ENCODE data around the gene SUV39H2. TPM values are rescaled to one million over a fixed set of nuclear protein-coding genes. Genes with fewer than 3 reads are reported as not detected.

The SUV39H2 gene, protein sequence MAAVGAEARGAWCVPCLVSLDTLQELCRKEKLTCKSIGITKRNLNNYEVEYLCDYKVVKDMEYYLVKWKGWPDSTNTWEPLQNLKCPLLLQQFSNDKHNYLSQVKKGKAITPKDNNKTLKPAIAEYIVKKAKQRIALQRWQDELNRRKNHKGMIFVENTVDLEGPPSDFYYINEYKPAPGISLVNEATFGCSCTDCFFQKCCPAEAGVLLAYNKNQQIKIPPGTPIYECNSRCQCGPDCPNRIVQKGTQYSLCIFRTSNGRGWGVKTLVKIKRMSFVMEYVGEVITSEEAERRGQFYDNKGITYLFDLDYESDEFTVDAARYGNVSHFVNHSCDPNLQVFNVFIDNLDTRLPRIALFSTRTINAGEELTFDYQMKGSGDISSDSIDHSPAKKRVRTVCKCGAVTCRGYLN
- 4.3 TPM for total RNA-seq
- long read RNA-seq, partial matches to known transcripts, result 0 of 2 reads
- long read RNA-seq, other reads (novel, unspliced or antisense), result 1 of 2 reads

DNA sequence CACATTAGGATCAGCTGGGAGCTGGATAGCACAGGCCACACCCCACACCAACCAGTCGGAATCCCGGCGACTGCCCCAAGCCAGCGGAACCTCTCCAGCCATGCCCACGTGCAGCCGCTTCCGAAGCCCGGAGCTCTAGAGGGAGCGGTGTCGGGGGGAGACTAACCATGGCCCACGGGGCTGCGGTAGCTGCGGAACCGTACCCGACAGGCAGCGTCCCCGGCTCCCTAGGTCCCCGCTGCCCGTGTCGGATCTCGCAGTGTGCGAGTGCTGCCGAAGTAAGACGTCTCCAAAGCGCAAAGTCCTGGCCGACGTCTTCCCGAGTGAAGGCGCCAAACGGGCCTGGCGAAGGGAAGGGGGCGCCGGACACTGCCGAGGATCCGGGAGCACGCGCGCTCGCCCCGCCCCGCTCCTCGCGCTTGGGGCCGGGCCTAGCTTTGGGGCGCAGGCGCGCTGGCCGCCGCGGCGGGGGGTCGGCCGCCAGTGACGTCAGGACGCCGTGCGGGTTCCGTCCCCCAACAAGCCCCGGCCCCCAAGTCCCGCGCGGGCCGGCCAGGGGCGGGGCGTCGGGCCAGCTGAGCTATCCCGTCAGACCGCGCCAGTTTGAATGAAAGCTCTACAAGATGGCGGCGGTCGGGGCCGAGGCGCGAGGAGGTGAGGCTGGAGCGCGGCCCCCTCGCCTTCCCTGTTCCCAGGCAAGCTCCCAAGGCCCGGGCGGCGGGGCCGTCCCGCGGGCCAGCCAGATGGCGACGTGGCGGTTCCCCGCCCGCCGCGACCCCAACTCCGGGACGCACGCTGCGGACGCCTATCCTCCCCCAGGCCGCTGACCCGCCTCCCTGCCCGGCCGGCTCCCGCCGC, at the start of gene SUV39H2:
Gene SUV39H2, plus strand, starts transcription at position 601 of the 858 bp plus-strand sequence. Its CDS starts 23 bp downstream, at position 624.
- intact Hi-C loops (cut with DNase I), result no loop called here
- TF ChIP-seq, protein P1, sequence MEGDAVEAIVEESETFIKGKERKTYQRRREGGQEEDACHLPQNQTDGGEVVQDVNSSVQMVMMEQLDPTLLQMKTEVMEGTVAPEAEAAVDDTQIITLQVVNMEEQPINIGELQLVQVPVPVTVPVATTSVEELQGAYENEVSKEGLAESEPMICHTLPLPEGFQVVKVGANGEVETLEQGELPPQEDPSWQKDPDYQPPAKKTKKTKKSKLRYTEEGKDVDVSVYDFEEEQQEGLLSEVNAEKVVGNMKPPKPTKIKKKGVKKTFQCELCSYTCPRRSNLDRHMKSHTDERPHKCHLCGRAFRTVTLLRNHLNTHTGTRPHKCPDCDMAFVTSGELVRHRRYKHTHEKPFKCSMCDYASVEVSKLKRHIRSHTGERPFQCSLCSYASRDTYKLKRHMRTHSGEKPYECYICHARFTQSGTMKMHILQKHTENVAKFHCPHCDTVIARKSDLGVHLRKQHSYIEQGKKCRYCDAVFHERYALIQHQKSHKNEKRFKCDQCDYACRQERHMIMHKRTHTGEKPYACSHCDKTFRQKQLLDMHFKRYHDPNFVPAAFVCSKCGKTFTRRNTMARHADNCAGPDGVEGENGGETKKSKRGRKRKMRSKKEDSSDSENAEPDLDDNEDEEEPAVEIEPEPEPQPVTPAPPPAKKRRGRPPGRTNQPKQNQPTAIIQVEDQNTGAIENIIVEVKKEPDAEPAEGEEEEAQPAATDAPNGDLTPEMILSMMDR (IDR thresholded peaks at IDR 0.05), result peak; percentile 12
- Histone ChIP-seq H3K9me3 (no peaks in the 10 kb centered on the region), H3K4me3 (peak within 1 kb of the TSS; percentile 70), H3K27me3 (ENCODE audit: low read depth) (no peaks in the 10 kb centered on the region), H3K27ac (peak within 1 kb of the TSS; percentile 91), H3K36me3 (no peaks in the 10 kb centered on the region), H3K4me1 (peaks cover 22% of the 10 kb centered on the region)
- DNase-seq (peak; percentile 96), ATAC-seq (peak; percentile 98 to 99)

DNA sequence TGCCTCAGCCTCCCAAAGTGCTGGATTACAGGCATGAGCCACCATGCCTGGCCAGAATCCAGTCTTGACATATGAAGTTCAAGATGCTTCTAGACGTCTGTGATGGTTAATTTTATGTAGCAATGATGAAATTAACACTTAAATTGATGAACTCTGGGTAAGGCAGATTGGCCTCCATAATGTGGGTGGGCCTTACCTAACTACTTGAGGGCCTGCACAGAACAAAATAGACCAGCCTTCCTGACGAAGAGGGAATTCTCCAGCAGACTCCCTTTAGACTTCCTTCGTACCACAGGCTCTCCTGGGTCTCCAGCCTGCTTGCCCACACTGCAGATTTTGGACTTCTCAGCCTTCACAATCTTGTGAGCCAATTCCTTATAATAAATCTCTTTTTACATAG, 45.6 kb upstream of the SUV39H2 start:
- no peak for DNase-seq
- ATAC-seq, result no peak
- intact Hi-C loops (cut with DNase I), result no loop called here
- Histone ChIP-seq H3K4me1 (peaks cover 8% of the 10 kb centered on the region), H3K27me3 (ENCODE audit: low read depth) (no peaks in the 10 kb centered on the region), H3K36me3 (no peaks in the 10 kb centered on the region), H3K4me3 (no peak overlapping the region), H3K9me3 (no peaks in the 10 kb centered on the region), H3K27ac (no peak overlapping the region)
- TF ChIP-seq, protein P1 (IDR thresholded peaks at IDR 0.05), result no peak

DNA sequence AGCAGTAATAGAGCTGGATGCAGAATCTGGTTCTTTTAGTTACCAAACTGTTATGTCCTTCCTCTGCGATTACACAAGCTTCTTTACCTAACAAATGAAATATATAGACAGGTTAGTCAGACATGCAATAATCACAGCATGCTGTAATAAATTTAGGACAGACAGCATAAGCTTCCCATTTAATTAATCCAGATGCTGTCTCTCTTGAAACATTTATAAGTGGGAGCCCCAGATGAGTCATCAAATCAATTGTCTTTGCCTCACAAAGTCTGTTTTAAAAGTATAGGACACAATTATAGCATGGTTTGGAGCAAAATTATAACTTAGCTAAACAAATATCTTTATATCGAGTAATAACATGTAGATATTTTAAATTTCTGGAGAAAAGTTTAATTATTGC, 42.5 kb upstream of the SUV39H2 start:
- H3K4me3 ChIP-seq, result no peak overlapping the region
- H3K4me1 ChIP-seq, result peaks cover 18% of the 10 kb centered on the region
- peaks cover 7% of the 10 kb centered on the region for H3K36me3 ChIP-seq
- DNase-seq, result no peak
- TF ChIP-seq, protein P1 (IDR thresholded peaks at IDR 0.05), result no peak
- ATAC-seq, result no peak
- H3K27ac ChIP-seq, result no peak overlapping the region
- no peaks in the 10 kb centered on the region for H3K27me3 ChIP-seq (ENCODE audit: low read depth)
- intact Hi-C loops (cut with DNase I), result no loop called here
- H3K9me3 ChIP-seq, result no peaks in the 10 kb centered on the region

DNA sequence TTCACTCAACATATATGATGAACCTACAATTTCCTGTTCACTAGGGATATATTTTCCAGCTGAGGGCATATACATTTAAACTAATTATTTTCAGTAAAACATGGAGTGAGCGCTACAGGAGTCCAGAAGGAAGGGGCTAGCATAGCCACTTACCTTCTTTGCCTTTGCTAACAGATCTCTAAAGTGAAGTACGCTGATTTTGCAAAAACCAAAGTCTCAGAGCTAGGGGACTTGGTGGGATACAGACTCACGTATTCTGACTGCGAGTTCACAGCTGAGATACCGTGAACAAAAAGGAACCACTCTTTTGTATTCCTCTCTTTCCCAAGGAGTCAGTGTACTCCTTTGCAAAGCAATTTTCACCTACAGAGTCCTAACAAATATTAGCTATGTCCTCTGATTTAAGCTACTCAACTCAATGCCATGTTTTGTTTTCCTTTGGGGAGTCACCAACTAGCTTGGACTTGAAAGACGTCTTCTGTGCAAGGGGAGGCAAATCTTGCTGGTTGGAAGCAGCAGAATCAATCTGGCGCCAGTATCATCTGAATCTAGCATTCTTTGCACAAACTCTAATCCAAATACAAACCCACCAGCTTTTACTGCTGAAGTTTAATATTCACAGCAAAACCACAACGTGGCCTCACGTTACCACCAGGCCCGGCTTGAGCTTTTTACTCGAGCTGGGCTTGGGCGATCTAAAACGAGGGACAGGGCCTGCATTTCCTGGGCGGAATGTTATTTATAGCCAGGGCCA, 41.5 kb upstream of the SUV39H2 start:
- peaks cover 18% of the 10 kb centered on the region for H3K4me1 ChIP-seq
- ATAC-seq (no peak), DNase-seq (no peak)
- intact Hi-C loops (cut with DNase I), result no loop called here
- H3K36me3 ChIP-seq, result peaks cover 17% of the 10 kb centered on the region
- H3K27ac ChIP-seq, result peak overlapping the region; percentile 89
- H3K9me3 ChIP-seq, result no peaks in the 10 kb centered on the region
- TF ChIP-seq, protein P1 (IDR thresholded peaks at IDR 0.05), result no peak
- no peaks in the 10 kb centered on the region for H3K27me3 ChIP-seq (ENCODE audit: low read depth)
- H3K4me3 ChIP-seq, result peak overlapping the region; percentile 73
